ENCODE data around the gene ARID3A.

The ARID3A gene

DNA sequence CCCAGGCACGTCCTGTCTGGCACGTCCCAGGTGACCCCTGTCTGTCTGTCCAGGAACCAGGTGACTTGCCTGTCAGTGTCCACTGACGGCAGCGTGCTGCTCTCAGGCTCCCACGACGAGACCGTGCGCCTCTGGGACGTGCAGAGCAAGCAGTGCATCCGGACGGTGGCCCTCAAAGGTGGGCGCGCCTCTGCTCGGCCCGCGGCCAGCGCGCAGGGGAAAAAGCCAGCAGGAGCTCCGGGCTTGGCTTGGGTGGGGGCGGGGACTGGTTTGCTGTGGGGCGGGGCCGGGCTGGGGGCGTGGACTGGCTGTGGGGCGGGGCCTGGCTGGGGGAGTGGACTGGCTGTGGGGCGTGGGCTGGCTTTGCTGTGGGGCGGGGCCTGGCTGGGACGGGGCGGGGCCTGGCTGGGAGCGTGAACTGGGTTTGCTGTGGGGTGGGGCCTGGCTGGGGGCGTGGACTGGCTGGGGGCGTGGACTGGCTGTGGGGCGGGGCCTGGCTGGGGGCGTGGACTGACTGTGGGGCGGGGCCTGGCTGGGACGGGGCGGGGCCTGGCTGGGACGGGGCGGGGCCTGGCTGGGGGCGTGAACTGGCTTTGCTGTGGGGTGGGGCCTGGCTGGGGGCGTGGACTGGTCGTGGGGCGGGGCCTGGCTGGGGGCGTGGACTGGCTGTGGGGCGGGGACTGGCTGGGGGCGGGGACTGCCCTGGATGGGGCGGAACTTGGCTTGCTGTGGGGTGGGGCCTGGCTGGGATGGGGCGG is 65.5 kb downstream of the ARID3A start:
- no peak for DNase-seq

DNA sequence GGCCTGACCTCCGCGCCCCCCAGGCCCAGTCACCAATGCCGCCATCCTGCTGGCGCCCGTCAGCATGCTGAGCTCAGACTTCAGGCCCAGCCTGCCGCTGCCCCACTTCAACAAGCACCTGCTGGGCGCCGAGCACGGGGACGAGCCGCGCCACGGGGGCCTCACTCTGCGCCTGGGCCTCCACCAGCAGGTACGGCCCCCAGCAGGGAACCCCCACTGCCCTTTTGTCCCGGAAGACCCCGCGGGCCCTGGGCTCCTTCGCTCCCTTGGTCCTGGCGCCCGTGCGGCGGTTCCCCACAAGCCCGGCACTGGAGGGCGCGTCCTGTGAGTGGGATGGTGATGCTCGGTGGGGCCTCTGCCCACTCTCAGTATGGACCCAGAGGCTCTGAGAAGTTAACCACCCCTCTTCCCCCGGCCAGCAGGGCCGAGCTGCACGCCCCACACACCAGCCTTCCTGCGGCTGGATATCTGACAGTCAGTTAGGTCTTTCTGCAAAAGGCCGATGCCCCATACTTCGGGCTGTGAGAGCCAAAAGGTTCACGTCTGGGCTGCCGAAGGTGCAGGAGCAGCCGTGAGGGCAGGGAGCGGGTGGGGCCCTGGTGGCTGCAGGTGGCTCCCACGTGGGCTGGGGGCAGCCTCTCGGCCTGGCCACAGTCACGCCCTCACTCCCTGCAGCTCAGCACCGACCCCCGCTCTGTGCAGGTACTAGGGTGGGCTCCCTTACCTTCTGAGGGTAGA is 66.3 kb downstream of the ARID3A start:
- no peak for DNase-seq

DNA sequence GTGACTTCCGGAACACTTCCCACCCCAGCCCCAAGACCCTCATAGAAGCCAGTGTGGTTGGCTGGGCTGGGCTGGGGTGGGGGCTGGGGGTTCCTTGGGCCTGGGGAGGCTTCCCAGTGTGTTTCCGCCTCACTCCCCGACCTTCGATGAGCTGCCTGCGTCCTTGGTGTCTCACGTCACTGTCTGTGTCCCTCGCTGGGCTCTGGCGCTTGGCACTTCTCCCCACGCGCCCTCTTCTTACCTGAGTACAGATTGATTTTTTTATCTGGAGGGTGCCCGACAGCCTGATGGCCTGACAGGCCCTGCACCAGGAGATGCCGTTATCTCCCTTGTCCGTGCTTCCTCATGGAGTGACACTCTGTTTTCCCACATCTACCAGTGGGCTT is 66.8 kb downstream of the ARID3A start:
- no peak for DNase-seq

DNA sequence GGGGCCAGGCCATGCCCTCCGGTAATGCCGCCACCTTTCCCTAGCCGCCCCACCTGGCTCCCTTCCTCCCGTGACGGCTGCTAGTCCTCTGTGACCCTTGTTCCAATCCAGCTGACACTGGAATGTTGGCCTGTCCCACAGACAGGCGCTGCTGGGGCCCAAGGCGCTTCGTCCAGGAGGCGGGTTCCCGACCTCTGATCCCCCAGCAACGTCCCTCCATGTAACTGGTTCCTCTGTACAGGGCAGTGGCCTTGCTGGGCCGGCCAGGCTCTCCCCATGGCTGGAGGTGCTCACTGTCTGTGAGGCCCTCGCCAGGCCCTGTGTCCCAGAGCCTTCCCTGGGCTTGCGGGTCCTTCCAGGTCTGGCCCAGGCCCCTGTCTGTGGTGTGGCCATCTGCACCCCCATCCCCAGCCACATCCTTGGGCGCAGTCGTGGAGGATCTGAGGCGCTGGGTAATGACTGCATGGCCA is 67.6 kb downstream of the ARID3A start:
- no peak for DNase-seq

DNA sequence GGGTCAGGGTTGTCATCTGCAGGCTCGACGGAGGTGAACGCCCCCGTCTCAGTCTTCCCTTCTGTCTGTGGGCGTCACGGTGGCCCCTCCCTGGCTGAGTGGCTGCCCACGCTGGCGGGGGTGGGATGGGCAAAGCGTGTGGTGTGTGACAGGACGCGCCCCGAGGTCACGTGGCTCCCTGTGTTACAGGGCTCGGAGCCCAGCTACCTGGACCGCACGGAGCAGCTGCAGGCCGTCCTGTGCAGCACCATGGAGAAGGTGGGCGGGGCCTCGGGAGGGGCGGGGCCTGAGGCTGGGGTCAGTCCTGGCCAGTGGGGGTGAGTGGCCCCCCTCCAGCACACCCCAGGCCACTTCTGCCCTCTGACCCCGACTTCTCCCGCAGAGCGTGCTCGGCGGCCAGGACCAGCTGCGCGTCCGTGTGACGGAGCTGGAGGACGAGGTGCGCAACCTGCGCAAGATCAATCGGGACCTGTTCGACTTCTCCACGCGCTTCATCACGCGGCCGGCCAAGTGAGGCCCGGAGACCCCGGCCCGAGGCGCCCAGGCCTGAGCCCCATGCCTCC is 68.1 kb downstream of the ARID3A start:
- no peak for DNase-seq

DNA sequence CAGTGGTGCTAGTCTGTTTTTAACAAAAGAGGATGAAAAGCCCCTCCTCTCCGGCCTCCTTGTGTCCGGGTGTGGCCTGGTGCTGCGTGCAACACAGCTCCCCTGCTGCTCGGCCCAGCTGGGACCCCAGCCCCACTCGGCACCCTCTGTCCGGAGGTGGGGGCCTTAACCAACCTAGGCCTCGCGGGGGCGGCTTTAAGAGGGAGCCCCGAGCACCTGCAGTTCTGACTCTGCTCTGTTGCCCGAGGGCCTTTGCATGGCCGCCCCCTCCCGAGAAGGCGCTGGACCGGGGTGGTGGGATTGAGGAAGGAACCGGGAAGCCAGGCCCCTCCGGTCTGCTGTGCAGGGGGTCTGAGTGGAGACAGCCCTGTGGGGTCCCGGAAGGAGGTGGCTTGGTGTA is 68.7 kb downstream of the ARID3A start:
- no peak for DNase-seq

DNA sequence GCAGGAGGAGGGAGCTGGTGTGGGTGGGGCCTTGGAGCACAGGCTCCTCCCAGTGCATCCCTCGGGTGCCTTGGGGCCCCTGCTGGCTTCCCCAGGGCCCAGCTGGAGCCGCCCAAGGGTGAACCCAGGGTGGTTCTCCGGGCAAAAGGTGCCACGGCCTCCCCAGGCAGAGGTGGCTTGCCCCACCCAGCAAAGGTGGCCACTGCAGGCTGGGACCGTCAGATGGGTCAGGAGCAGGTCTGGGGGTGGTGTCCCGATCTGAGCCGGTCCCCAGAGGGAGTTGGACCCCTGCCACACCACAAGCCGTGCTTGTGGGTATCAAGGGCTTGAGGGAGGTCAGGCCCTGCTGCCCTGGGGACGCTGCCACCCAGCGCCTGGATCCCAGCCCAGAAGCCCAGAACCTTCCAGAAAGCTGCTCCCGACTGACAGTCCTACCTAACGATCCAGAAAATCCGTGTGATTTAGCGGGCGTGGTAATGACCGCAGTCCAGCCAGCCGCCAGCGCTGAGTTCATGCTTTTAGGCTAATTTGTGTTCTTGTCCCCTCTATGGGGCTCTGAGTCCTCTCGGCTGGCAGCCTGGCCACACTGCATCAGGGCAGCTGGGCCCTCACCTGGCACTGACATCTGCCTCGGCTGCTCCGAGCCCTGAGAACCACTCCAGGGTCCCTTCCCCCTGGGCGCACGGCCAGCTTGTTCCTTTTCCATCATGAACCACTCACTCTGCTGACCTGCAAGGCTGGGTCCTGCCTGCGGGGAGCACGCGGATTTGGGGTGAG is 69.4 kb downstream of the ARID3A start:
- peak; percentile 47 for DNase-seq

DNA sequence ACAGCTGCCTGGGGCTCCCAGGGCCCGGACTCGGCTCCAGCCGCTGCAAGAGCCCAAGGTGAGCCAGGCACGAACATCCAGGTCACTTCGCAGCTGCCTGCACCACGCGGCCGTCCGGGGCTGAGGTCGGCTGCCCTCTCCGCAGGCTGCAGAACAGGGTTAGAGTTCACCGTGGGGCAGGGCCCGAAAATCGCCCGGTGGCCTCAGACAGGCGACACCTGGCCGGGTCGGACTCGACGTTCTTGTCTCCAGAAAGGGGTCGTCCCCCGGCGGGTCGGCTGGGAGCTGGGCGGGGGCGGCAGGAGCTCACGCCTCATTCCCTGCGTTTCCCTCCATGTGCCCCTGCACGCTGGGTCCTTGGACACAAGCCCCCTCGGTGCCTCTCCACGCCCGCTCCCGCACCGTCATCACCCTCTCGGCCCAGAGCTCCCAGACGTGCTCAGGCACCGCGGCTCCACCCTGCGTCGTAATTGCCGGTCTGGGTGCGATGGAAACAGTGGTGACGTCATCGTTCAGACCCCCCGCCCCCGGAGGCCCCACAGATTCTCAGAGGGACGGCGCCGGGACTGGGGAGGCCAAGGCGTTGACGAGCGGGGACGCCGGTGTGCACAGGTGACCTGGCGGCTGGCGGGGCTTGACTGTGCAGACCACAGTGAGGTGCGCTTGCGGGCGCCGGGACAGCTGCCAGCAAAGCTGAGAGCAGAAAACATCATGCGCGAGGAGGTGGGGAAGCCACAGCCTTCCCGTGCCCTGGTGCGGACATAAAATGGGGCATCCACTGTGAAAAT is 70.4 kb downstream of the ARID3A start:
- DNase-seq = peak; percentile 31

DNA sequence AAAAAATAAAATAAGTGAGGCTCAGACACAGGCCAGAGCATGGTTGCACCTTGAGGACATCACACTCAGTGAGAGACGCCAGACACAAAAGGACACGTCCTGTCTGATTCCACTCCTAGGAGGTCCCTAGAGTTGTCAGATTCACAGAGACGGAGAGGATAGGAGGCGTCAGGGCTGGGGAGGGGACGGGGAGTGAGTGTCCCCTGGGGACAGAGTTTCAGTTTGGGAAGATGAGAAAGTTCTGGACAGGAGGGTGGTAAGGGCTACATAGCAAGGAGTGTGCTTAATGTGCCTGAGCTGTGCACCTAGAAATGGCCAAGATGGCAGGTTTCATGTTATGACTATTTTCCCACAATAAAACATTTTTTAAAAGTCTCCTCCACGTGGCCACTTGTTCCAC is 72.2 kb downstream of the ARID3A start:
- DNase-seq = no peak

DNA sequence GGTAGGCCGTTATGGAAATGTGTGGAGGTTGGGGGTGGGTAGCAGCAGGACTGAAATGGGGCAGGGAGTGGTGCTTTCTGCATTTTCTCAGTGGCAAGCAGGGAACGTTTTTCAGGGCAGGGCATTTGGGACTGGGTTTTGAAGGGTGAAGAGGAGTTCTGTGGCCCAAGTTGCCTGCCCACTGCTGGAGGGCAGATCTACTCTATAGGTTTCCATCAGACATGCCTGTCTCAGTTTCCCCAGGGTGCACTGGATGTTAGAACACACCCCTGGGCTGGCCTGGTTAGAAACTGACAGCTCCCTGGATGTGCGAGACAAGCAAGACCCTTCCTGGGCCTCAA is 73.5 kb downstream of the ARID3A start:
- DNase-seq = no peak

DNA sequence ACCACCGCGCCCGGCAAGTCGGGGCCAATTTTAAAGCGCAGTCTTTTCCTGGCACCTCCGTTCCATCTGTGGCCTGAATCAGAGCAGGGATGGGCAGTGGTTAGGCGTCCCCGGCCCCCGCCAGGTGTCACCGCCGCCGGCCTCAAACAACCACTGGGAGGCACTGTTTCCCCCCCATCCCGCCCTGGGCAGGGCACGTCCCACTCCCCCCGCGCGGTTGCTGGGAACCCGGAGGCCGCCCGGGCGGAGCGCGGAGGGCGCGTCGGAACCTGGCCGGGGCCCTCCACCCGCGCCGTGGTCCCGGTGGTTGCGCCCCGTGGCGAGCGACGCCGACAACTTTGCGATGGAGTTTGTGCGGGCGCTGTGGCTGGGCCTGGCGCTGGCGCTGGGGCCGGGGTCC is 74.3 kb downstream of the ARID3A start, which contains the start of gene GRIN3B:
TSS of gene GRIN3B (plus strand) at position 325 of the 400 bp plus-strand sequence. CDS start at position 344, 19 bp downstream.
- no peak for DNase-seq

DNA sequence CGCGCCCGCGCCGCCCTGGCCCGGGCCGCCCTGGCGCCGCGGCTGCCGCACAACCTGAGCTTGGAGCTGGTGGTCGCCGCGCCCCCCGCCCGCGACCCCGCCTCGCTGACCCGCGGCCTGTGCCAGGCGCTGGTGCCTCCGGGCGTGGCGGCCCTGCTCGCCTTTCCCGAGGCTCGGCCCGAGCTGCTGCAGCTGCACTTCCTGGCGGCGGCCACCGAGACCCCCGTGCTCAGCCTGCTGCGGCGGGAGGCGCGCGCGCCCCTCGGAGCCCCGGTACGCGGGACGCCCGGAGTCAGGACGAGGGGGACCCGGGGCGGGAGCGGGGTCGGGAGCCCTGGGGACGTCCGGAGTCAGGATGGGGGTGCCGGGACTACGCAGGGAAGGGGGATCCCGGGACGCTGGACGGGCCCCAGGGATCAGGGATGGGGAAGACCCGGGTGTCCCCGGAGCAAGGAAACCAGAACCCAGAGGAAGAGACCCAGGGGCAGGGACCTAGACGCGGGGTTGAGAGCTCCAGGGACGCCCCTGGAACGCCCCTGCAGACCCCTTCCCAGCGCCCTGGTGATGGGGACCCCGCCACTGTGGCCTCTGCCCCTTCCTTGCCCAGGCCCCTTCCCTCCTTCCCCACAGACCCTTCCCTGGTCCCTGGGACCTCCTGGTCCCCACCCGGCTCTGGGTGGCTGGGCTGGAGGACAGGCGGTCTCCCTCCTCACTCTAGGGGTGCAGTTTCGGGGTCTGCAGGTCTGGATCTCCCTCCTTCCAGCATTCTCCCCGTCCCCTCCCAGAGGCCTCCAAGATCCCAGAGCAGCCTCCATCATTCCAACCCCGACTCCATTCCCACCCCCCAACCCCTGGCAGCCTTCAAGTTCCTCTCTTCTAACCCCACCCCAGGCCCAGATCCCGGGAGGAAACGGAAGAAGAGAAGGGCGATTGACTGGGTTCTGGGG is 75.0 kb downstream of the ARID3A start:
- DNase-seq = no peak

DNA sequence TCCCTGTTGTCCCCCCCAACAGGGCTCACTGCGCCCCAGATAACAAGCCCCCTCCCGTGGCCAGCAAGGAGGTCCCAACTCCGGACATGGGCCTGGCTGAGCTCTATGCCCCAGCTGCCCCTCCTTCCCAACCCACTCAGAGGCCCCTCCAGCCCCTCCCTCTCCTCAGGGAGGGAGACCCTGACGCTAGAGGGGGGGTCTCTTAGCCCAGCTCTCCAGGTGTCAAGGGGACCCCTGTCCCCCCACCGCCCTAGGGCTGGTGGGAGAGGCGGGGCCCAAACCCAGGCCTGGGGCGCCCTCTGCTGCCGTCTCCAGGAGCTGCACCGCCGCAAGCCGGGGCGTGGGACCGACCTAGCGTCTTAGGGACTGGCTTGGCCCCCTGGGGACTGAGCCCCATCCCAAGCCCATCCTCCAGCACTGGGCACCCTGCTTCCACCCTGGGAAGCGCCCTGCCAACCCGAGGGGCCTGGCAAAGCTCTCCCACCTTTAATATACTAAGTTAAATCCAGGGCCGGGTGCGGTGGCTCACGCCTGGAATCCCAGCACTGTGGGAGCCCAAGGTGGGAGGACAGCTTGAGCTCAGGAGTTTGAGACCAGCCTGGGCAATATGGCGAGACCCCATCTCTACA is 75.8 kb downstream of the ARID3A start:
- no peak for DNase-seq

DNA sequence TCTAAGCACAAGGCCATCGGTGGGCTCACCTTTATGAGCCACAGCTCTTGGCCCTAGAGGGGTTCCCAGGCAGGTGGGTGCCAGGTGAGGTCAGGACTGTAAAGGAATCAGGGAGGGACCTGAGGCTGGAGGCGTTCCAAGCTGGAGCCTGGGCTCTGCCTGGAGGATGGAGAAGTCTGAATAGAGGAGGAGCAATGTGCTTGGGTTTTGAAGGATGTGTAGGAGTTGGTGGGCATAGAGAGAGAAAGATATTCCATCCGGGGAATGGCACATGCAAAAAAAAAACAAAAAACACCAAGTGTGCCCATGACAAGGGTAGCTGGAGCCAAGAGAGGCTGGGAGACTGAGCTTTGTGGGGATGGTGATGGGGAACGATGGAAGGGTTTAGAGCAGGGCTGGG is 76.8 kb downstream of the ARID3A start:
- DNase-seq = no peak

DNA sequence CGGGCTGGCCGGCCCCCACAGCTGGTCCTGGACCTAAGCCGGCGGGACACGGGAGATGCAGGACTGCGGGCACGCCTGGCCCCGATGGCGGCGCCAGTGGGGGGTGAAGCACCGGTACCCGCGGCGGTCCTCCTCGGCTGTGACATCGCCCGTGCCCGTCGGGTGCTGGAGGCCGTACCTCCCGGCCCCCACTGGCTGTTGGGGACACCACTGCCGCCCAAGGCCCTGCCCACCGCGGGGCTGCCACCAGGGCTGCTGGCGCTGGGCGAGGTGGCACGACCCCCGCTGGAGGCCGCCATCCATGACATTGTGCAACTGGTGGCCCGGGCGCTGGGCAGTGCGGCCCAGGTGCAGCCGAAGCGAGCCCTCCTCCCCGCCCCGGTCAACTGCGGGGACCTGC is 77.4 kb downstream of the ARID3A start:
- no peak for DNase-seq

DNA sequence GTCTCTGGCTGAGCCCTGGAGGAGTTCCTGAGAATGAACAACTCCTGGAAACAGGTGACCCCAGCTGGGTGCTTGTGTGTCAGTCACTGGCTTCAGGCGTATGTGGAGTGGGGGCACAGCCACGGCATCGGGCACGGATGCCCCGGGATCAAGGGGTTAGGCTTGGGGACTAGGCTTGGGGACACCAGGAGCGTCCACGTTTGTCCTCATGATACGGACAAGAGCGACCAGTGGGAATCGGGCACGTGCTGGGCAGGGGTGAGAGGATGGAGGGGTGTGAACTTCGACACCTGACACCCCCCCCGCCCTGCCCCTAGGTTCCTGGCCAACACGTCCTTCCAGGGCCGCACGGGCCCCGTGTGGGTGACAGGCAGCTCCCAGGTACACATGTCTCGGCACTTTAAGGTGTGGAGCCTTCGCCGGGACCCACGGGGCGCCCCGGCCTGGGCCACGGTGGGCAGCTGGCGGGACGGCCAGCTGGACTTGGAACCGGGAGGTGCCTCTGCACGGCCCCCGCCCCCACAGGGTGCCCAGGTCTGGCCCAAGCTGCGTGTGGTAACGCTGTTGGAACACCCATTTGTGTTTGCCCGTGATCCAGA is 78.5 kb downstream of the ARID3A start:
- DNase-seq = no peak

DNA sequence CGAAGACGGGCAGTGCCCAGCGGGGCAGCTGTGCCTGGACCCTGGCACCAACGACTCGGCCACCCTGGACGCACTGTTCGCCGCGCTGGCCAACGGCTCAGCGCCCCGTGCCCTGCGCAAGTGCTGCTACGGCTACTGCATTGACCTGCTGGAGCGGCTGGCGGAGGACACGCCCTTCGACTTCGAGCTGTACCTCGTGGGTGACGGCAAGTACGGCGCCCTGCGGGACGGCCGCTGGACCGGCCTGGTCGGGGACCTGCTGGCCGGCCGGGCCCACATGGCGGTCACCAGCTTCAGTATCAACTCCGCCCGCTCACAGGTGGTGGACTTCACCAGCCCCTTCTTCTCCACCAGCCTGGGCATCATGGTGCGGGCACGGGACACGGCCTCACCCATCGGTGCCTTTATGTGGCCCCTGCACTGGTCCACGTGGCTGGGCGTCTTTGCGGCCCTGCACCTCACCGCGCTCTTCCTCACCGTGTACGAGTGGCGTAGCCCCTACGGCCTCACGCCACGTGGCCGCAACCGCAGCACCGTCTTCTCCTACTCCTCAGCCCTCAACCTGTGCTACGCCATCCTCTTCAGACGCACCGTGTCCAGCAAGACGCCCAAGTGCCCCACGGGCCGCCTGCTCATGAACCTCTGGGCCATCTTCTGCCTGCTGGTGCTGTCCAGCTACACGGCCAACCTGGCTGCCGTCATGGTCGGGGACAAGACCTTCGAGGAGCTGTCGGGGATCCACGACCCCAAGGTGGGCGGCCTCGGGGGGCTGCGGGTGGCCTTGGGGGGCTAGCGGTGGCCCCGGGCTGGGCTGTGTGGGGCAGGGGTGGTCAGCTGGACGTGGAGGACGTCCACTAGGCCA is 79.2 kb downstream of the ARID3A start:
- DNase-seq = no peak

DNA sequence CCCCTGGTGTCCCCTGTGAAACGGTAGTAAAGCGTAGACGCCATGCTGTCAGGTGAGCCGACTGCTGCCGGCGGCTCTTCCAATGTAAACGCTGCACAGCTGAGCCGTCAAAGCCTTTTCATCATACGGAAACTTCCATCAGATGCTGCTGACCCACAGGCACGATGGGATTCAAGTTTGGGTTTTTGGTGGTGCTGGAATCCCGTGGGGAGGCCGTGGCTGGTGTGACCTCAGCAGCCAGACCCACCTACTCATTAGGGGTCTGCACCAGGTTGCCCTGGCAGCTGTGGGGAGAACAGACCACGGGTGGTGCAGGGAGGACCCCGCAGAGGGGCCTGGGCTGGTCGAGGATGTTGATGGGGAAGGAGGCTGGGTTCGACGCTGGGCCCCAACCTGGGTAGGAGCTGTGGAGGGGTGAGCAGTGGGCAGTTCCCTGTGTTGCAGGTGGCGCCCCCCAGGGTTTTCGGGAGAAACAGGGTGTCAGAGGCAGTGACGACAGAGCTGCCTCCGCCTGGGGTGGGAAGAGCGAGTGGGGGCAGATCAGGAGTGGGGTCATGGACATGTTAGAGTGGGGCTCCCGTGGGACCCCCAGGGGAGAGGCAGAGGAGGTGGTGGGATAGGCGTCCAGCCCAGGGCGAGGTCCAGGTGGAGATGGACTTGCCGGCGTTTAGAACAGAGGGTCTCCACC is 81.0 kb downstream of the ARID3A start:
- DNase-seq = no peak

Measured in SHP77 treated with DMSO at 0.1 percent for 48 hours (cell line).